GM06990 (cell line): Measurements from ENCODE around the gene DOK6.
"Not testable (repeated sequence)": the region's sequence is repeated elsewhere in the genome, so short reads cannot be mapped to it uniquely, and the experiment has no call there.

Experiments
- DNase-seq: peaks from one replicate; pipeline ENCODE4 v3.0.0-alpha.2; 2011; ENCODE audit not compliant: insufficient read length; ENCODE audit errors: extremely low read depth
- H3K27me3 ChIP-seq: replicated peaks from 2 replicates; pipeline ENCODE4 v1.6.0; 2011; ENCODE audit warnings: low read length; ENCODE audit not compliant: control insufficient read depth, insufficient read depth
- H3K36me3 ChIP-seq: 2 replicates; pipeline ENCODE4 v1.5.1; 2011; ENCODE audit warnings: low read length; ENCODE audit not compliant: control insufficient read depth, insufficient read depth
- H3K4me3 ChIP-seq: replicated peaks from 2 replicates; pipeline ENCODE4 v1.5.1; 2011; ENCODE audit warnings: low read depth, mild to moderate bottlenecking, control low read depth, low read length
- TF ChIP-seq, protein P1 (sequence below): IDR thresholded peaks from 2 replicates; pipeline ENCODE4 v1.5.1; 2011; ENCODE audit warnings: low read length, control low read depth, mild to moderate bottlenecking, inconsistent platforms; ENCODE audit not compliant: insufficient read depth, poor library complexity, severe bottlenecking

The DOK6 gene

DNA sequence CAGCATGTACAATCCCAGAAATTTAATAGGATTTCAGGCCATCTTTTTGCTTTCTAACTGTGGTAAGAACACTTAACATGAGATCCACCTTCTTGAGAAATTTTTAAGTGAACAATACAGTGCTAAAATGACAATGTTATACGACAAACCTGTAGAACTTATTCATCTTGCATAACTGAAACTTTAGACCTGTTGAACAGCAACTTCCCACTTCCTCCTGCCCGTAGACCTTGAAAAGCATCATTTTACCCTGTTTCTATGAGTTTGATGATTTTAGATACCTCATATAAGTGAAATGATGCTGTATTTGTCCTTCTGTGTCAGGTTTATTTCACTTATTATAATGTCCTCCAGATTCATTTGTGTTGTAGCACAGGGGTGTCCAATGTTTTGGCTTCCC, 418.8 kb downstream of the DOK6 start:
- no peaks in the 10 kb centered on the region for H3K27me3 ChIP-seq
- TF ChIP-seq, protein P1, sequence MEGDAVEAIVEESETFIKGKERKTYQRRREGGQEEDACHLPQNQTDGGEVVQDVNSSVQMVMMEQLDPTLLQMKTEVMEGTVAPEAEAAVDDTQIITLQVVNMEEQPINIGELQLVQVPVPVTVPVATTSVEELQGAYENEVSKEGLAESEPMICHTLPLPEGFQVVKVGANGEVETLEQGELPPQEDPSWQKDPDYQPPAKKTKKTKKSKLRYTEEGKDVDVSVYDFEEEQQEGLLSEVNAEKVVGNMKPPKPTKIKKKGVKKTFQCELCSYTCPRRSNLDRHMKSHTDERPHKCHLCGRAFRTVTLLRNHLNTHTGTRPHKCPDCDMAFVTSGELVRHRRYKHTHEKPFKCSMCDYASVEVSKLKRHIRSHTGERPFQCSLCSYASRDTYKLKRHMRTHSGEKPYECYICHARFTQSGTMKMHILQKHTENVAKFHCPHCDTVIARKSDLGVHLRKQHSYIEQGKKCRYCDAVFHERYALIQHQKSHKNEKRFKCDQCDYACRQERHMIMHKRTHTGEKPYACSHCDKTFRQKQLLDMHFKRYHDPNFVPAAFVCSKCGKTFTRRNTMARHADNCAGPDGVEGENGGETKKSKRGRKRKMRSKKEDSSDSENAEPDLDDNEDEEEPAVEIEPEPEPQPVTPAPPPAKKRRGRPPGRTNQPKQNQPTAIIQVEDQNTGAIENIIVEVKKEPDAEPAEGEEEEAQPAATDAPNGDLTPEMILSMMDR, result no peak
- no peak for DNase-seq
- no peaks in the 10 kb centered on the region for H3K36me3 ChIP-seq
- no peak overlapping the region for H3K4me3 ChIP-seq

DNA sequence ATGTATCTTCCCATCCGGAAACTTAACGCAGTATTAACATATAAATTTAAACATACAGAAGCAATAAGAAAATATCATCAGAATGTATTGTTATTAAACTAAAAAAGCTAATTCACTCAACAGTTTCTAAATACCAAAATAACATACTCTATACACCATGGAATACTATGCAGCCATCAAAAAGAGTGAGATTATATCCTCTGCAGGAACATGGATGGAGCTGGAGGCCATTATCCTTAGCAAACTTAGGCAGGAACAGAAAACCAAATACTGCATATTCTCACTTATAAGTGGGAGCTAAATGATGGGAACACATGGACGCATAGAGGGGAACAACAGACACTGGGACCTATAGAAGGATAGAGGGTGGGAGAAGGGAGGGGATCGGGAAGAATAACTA, 419.9 kb downstream of the DOK6 start:
- H3K4me3 ChIP-seq, result no peak overlapping the region
- no peak for DNase-seq
- TF ChIP-seq, protein P1, result no peak
- no peaks in the 10 kb centered on the region for H3K36me3 ChIP-seq
- H3K27me3 ChIP-seq, result no peaks in the 10 kb centered on the region

DNA sequence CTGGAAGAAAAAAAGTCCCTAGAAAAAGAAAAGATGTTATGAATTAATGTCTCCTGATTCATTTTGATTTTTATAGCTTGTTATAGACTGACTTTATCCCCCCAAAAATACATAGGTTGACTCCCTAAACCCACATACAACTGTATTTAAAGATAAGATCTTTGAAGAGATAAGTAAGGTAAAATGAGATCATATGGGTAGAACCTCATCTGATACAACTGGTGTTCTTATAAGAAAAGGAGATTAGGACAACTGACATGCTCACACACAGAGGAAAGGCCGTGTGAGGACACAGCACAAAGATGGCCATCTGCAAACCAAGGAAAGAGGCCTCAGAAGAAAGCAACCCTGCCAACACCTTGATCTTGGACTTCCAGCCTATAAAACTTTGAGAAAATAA, 429.5 kb downstream of the DOK6 start:
- H3K4me3 ChIP-seq, result no peak overlapping the region
- H3K27me3 ChIP-seq, result no peaks in the 10 kb centered on the region
- DNase-seq, result no peak
- no peaks in the 10 kb centered on the region for H3K36me3 ChIP-seq
- TF ChIP-seq, protein P1, result no peak

DNA sequence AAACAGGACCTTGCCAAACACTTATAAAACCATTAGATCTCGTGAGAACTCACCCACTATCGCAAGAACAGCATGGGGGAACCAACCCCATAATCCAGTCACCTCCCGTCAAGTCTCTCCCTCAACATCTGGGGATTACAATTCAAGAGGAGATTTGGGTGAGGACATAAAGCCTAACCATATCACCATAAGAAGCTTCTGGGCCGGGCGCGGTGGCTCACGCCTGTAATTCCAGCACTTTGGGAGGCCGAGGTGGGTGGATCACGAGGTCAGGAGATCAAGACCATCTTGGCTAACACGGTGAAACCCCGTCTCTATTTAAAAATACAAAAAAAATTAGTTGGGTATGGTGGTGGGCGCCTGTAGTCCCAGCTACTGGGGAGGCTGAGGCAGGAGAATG, 434.3 kb downstream of the DOK6 start:
- H3K36me3 ChIP-seq, H3K4me3 ChIP-seq, DNase-seq, H3K27me3 ChIP-seq: not testable (repeated sequence)

DNA sequence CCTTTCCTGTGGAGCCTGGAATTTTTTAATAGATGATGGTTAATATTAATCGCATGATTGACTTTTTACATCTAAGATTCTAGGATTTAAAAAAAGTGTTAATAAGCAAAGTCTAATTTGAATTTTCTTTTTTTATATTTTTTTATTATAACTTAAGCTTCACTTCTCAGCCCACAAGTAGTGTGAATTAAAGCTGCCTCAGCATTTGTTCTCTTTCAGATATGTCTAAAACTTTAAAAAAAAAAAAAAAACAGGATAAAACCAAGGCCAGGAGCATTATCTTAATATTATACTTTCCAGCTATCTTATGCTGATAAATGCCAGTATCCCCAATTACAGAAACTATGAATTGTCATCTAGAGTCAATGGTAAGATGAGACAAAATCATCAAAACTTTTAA, 437.3 kb downstream of the DOK6 start:
- TF ChIP-seq, protein P1, result no peak
- DNase-seq, result no peak
- H3K36me3 ChIP-seq, result no peaks in the 10 kb centered on the region
- H3K27me3 ChIP-seq, result no peaks in the 10 kb centered on the region
- no peak overlapping the region for H3K4me3 ChIP-seq

DNA sequence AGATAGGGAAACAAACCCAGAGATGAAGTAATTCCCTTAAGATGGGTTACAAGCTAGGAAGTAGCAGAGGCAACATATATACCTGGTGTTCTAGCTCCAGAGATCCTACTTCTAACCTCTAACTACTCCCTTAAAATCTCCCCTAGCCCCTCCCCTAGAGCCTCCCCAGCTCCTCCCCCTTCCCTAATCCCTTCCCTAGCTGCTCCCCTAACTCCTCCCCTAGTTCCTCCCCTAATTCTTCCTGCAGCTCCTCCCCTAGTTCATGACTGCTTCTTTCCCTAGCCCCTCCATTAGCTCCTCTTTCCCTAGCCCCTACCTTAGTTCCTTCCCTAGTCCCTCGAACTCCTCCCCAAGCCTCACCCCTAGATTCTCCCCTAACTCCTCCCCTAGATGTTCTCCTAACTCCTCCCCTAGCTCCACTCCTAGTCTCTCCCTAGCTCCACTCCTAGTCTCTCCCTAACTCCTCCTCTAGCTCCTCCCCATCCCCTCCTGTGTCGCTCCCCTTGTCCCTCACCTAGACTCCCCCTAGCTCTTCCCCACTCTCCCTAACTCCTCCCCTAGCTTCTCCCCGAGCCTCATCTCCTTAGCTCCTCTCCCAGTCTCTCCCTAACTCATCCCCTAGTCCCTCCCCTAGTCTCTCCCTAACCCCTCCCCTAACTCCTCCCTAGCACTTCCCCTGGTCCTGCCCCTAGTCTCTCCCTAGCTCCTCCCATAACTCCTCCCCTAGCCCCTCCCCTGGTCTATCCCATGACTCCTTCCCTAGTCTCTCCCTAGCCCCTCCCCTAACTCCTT, 438.1 kb downstream of the DOK6 start:
- DNase-seq, result no peak
- no peaks in the 10 kb centered on the region for H3K36me3 ChIP-seq
- H3K27me3 ChIP-seq, result no peaks in the 10 kb centered on the region
- H3K4me3 ChIP-seq, result no peak overlapping the region
- TF ChIP-seq, protein P1, result no peak
